IPS DF 6.9 (cell line): ENCODE measurements around the gene CIRBP.

Source experiments
- DNase-seq: peaks from one replicate; pipeline ENCODE4 v3.0.0-alpha.2; 2013; ENCODE audit warnings: low read depth, low spot score
- H3K27ac ChIP-seq: one replicate; pipeline ENCODE4 v1.5.1; 2013; ENCODE audit warnings: low read length, control low read depth
- H3K27me3 ChIP-seq: 2 replicates; pipeline ENCODE4 v1.6.1; 2013; ENCODE audit warnings: mild to moderate bottlenecking, low read length; ENCODE audit not compliant: control insufficient read depth, insufficient read depth
- H3K36me3 ChIP-seq: 2 replicates; pipeline ENCODE4 v1.6.1; 2013; ENCODE audit warnings: low read length; ENCODE audit not compliant: control insufficient read depth, insufficient read depth
- H3K4me1 ChIP-seq: 2 replicates; pipeline ENCODE4 v1.6.1; 2013; ENCODE audit warnings: low read length; ENCODE audit not compliant: control insufficient read depth, insufficient read depth
- H3K4me3 ChIP-seq: 2 replicates; pipeline ENCODE4 v1.5.1; 2013; ENCODE audit warnings: mild to moderate bottlenecking, low read length
- H3K9me3 ChIP-seq: 2 replicates; pipeline ENCODE4 v1.6.1; 2013; ENCODE audit warnings: low read length, inconsistent platforms; ENCODE audit not compliant: control insufficient read depth, insufficient read depth
- WGBS: extraction: QIAGEN DNeasy Blood & Tissue Kit; methylation state at CpG from one replicate; pipeline ENCODE4 v1.1.7; 2013; ENCODE audit warnings: mixed read lengths, missing lambda C conversion rate; ENCODE audit not compliant: insufficient read length, insufficient coverage; 5-methylcytosine and 5-hydroxymethylcytosine counted together

Gene CIRBP

GRCh38 chr19:1309977-1310852, 41.1 kb downstream of the CIRBP start:
- Histone ChIP-seq H3K27ac (no peak overlapping the region), H3K9me3 (no peaks in the 10 kb centered on the region), H3K36me3 (no peaks in the 10 kb centered on the region), H3K4me1 (no peaks in the 10 kb centered on the region), H3K4me3 (no peak overlapping the region), H3K27me3 (no peaks in the 10 kb centered on the region)
- DNase-seq, result no peak
- no CpG with 5 or more reads among the region's 28 CpGs for WGBS

- DNase-seq, result no peak
- Histone ChIP-seq H3K36me3 (no peaks in the 10 kb centered on the region), H3K4me3 (no peak overlapping the region), H3K9me3 (no peaks in the 10 kb centered on the region), H3K27ac (no peak overlapping the region), H3K27me3 (no peaks in the 10 kb centered on the region), H3K4me1 (no peaks in the 10 kb centered on the region)
- WGBS, result no CpG with 5 or more reads among the region's 18 CpGs
These were observed 41.7 kb downstream of the CIRBP start for GRCh38 chr19:1310853-1311180.

GRCh38 chr19:1311543-1312091, 42.5 kb downstream of the CIRBP start:
- Histone ChIP-seq H3K27ac (no peak overlapping the region), H3K4me1 (no peaks in the 10 kb centered on the region), H3K9me3 (no peaks in the 10 kb centered on the region), H3K36me3 (no peaks in the 10 kb centered on the region), H3K4me3 (no peak overlapping the region), H3K27me3 (no peaks in the 10 kb centered on the region; the same call in 1 of the 2 replicates)
- WGBS, result no CpG with 5 or more reads among the region's 21 CpGs
- DNase-seq, result no peak

- no peaks in the 10 kb centered on the region for H3K36me3 ChIP-seq
- no peak overlapping the region for H3K27ac ChIP-seq
- no peak overlapping the region for H3K4me3 ChIP-seq
- DNase-seq, result no peak
- H3K27me3 ChIP-seq, result no peaks in the 10 kb centered on the region; the same call in 1 of the 2 replicates
- H3K9me3 ChIP-seq, result no peaks in the 10 kb centered on the region
- WGBS, result no CpG with 5 or more reads among the region's 61 CpGs
- no peaks in the 10 kb centered on the region for H3K4me1 ChIP-seq
These were observed 43.9 kb downstream of the CIRBP start for GRCh38 chr19:1312767-1313694.

DNA sequence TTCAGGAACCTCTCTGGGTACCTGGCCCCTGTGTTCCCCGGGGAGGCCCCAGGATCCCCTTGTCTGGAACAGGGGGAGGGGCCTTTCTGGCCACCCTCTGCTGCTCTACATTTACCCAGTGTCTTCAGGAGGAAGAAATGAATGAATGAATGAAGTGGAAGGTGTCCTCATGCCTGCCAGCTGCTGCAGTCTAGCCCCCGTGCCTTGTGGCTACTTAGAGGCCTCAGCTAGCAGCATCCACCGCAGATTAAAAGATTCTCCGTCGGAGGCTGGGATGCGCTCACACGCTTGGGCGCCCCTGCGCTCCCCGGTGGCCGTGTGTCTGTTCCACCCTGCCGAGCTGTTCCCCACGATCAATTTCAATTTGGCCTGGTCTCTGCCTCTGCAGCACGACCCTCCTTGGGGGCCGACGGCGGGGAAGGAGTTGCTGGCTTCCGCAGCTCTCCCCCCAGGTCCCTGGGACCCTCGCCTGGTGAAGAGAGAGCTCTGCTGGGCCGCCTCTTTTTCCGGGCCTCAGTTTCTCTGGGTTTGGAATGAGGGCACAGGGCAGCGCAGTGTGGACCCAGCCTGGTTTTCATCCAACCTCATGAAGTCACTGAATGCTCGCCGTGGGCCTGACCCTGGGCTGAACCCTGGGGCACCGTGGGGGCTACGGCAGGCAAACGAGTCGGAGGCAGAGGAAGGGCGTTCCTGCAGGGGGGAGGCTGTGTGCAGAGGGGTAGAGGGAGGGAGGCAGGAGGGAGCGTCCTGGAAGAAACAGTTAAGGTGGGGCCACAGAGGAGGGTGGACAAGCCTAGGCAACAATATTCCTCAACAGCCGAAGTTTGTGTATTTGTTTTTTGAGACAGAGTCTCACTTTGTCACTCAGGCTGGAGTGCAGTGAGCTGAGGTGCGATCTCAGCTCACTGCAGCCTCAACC, 44.8 kb downstream of the CIRBP start:
- Histone ChIP-seq H3K27me3 (no peaks in the 10 kb centered on the region; the same call in 1 of the 2 replicates), H3K27ac (no peak overlapping the region), H3K36me3 (no peaks in the 10 kb centered on the region), H3K9me3 (no peaks in the 10 kb centered on the region), H3K4me3 (no peak overlapping the region), H3K4me1 (no peaks in the 10 kb centered on the region)
- WGBS, result no CpG with 5 or more reads among the region's 32 CpGs
- no peak for DNase-seq

DNA sequence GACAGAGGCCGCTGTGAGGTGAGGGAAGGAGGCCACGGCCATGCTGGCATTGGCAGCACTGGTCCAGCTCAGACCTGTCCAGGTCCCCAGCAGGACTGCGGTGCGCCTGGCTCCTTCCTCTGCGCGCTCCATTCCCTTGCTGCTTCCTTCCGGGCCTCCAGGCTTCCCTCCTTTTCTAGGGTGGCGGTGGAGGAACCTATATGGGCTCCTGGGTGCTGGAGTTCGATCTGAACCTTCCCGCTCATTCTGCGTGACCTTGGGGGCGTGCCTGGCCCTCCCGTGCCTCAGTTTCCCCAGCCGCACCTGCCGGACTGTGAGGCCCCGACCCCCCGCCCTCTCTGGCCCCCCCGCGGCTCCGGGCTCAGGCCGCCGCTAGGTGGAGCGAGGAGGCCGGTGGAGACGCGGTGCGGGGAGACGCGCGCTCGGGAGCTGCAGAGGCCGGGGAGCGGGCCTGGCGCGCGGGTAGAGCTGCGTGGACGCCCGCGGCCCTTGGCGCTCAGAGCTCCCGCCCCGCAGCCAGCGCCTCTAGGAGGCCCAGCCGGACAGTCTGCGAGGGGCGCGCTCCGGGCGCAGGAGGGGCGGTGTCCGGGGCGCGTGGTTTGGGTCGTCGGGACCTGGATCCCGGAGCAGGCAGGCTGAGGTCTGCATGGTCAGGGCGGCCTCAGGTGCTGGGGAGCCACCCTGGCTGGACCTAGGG, 46.5 kb downstream of the CIRBP start:
- Histone ChIP-seq H3K36me3 (no peaks in the 10 kb centered on the region), H3K9me3 (no peaks in the 10 kb centered on the region), H3K4me1 (no peaks in the 10 kb centered on the region), H3K27ac (no peak overlapping the region), H3K4me3 (peak overlapping the region; percentile 16; the same call in 1 of the 2 replicates), H3K27me3 (no peaks in the 10 kb centered on the region; the same call in 1 of the 2 replicates)
- no CpG with 5 or more reads among the region's 58 CpGs for WGBS
- DNase-seq, result no peak

GRCh38 chr19:1316466-1316865, 47.3 kb downstream of the CIRBP start:
- no peaks in the 10 kb centered on the region for H3K36me3 ChIP-seq
- H3K27me3 ChIP-seq, result no peaks in the 10 kb centered on the region; the same call in 1 of the 2 replicates
- no peak overlapping the region for H3K27ac ChIP-seq
- no peaks in the 10 kb centered on the region for H3K4me1 ChIP-seq
- no peak for DNase-seq
- no peaks in the 10 kb centered on the region for H3K9me3 ChIP-seq
- WGBS, result no CpG with 5 or more reads among the region's 13 CpGs
- H3K4me3 ChIP-seq, result no peak overlapping the region

DNA sequence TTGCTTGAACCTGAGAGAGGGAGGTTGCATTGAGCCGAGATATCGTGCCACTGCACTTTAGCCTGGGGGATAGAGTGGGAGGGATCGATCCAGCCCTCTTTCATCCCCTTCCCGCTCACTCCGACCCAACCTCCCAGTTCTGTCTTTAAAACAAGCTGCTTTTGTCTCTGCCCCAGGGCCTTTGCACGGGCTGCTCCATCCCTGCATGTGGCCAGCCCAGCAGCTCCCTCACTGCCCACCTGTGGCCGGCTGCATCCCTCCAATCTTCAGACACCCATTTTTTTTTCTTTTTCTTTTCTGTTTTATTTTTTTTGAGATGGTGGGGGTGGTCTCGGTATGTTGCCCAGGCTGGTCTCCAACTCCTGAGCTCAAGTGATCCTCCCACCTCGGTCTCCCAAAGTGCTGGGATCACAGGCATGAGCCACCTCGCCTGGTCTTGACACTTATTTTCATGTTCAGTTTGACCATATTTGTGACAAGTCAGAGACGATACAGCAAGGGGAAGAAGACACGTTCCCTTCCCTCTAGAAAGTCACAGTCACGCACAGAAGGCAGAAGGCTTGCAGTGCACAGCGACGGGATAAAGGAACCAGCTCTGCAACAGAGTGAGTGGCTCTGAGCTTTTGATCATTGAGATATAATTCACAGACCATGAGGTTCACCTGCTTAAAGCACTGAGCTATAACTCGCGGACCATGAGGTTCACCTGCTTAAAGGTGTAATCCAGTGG, 48.3 kb downstream of the CIRBP start:
- H3K4me3 ChIP-seq, result no peak overlapping the region
- H3K9me3 ChIP-seq, result no peaks in the 10 kb centered on the region
- no peaks in the 10 kb centered on the region for H3K36me3 ChIP-seq
- H3K27me3 ChIP-seq, result no peaks in the 10 kb centered on the region; the same call in 1 of the 2 replicates
- no peak for DNase-seq
- no peak overlapping the region for H3K27ac ChIP-seq
- no CpG with 5 or more reads among the region's 17 CpGs for WGBS
- H3K4me1 ChIP-seq, result no peaks in the 10 kb centered on the region
